Measurements from ENCODE around the gene COL6A2.

The COL6A2 gene

DNA sequence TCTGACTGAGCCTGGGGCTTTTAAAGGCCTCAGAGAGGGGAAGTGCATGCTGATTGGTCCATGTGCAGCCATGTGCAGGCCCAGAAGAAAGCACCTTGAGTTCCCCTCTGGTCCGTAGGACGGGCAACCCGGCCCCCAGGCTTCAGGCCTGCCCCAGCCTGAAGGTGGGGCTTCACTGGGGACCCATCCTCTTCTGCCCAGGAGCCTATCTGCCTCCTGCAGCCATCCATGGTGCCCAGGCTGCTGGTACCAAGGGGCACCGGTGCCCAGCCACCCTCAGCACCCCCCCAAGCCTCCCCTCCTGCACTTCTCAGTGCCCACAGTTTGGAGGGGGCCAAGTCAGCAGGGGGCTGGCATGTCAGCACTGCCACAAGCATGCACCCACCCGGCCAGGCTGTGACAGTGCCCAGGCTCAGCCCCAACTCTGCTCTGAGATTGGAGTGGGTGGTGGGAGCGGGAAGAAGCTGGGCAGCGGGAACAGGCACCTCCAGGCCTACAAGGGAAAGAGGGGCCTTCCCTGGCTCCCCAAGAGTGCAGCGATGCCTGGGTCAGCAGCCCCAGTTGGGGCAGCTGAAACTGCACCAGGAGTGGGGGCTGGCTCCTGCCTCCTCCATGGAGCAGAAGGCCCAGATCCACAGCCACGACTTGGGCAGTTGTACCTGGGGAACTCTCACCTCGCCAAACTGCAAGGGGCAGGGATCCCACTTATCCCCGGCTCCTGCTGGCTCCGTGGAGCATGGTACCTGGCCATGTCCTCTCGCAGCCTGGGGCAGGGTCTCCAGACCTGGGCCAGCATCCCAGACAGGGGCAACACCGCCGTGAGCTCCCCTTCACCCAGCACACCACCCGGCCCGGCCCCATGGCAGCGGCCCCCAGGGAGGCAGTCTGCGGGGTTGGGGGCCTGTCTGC lies 11.7 kb downstream of the COL6A2 start:
- no peak for TF ChIP-seq CTCF (IDR thresholded peaks at IDR 0.05)
- H3K4me2 ChIP-seq (ENCODE audit: low read length): no peak overlapping the region
- H3K4me3 ChIP-seq (ENCODE audit: low read depth, low read length): no peak overlapping the region
- no peaks in the 10 kb centered on the region for H3K9me3 ChIP-seq (ENCODE audit: control insufficient read depth, low read length)
- no peaks in the 10 kb centered on the region for H3K36me3 ChIP-seq (ENCODE audit: control insufficient read depth, insufficient read depth, low read length)
- H3K4me1 ChIP-seq: no peaks in the 10 kb centered on the region
- no peaks in the 10 kb centered on the region for H3K79me2 ChIP-seq
- no peak overlapping the region for H3K27ac ChIP-seq
- H2AFZ ChIP-seq: no peak overlapping the region
- H3K27me3 ChIP-seq (ENCODE audit: control insufficient read depth, insufficient read depth, low read length): no peaks in the 10 kb centered on the region
- no peak overlapping the region for H3K9ac ChIP-seq

- Histone ChIP-seq H3K79me2 (no peaks in the 10 kb centered on the region), H3K4me2 (ENCODE audit: low read length) (no peak overlapping the region), H3K27ac (no peak overlapping the region), H3K4me1 (no peaks in the 10 kb centered on the region), H3K4me3 (ENCODE audit: low read depth, low read length) (no peak overlapping the region), H3K27me3 (ENCODE audit: control insufficient read depth, insufficient read depth, low read length) (no peaks in the 10 kb centered on the region), H2AFZ (no peak overlapping the region), H3K9me3 (ENCODE audit: control insufficient read depth, low read length) (no peaks in the 10 kb centered on the region), H3K36me3 (ENCODE audit: control insufficient read depth, insufficient read depth, low read length) (no peaks in the 10 kb centered on the region), H3K9ac (no peak overlapping the region)
- no peak for TF ChIP-seq CTCF (IDR thresholded peaks at IDR 0.05)
Measured at GRCh38 chr21:46110499-46111192, 12.7 kb downstream of the COL6A2 start.

DNA sequence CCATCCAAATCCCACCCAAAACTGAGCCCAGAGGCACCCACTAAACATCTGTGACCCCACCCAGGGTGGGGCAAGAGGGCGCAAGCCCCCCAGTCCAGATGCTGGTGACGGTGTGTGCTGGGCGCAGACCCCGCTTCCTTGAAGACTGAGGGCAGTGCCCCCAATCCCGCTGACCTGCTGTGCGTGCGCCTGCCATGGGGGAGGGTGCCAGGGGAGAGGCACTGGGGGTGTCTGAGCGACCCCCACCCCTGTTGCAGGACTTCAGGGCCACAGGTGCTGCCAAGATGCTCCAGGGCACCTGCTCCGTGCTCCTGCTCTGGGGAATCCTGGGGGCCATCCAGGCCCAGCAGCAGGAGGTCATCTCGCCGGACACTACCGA lies 13.3 kb downstream of the COL6A2 start:
- H3K9ac ChIP-seq: no peak overlapping the region
- H3K27ac ChIP-seq: no peak overlapping the region
- no peak for TF ChIP-seq CTCF (IDR thresholded peaks at IDR 0.05)

GRCh38 chr21:46111857-46112724 lies 14.2 kb downstream of the COL6A2 start:
- Histone ChIP-seq H2AFZ (no peak overlapping the region), H3K9me3 (ENCODE audit: control insufficient read depth, low read length) (no peaks in the 10 kb centered on the region), H3K27ac (no peak overlapping the region), H3K36me3 (ENCODE audit: control insufficient read depth, insufficient read depth, low read length) (no peaks in the 10 kb centered on the region), H3K4me2 (ENCODE audit: low read length) (no peak overlapping the region), H3K9ac (no peak overlapping the region), H3K27me3 (ENCODE audit: control insufficient read depth, insufficient read depth, low read length) (no peaks in the 10 kb centered on the region), H3K4me1 (no peaks in the 10 kb centered on the region), H3K4me3 (ENCODE audit: low read depth, low read length) (no peak overlapping the region), H3K79me2 (no peaks in the 10 kb centered on the region)
- no peak for TF ChIP-seq CTCF (IDR thresholded peaks at IDR 0.05)

More for the DNA sequence above, 13.3 kb downstream of the COL6A2 start:
- Histone ChIP-seq H3K4me3 (ENCODE audit: low read depth, low read length) (no peak overlapping the region), H3K36me3 (ENCODE audit: control insufficient read depth, insufficient read depth, low read length) (no peaks in the 10 kb centered on the region), H3K4me2 (ENCODE audit: low read length) (no peak overlapping the region), H3K4me1 (no peaks in the 10 kb centered on the region), H3K9me3 (ENCODE audit: control insufficient read depth, low read length) (no peaks in the 10 kb centered on the region), H3K79me2 (no peaks in the 10 kb centered on the region), H3K27me3 (ENCODE audit: control insufficient read depth, insufficient read depth, low read length) (no peaks in the 10 kb centered on the region), H2AFZ (no peak overlapping the region)

Measured in parathyroid adenoma (tissue), 2 donors.